Sciatic nerve (tissue), 2 donors: Measurements from ENCODE around the gene AFTPH. TPM values are rescaled to one million over a fixed set of nuclear protein-coding genes. Genes with fewer than 3 reads are reported as not detected.

Source experiments
- ATAC-seq: fragments of 200-7000 bp; cut with Tn5 transposase; one replicate; pipeline ENCODE4 v1.9.1; 2020; ENCODE audit warnings: mild to moderate bottlenecking, moderate library complexity
- DNase-seq: peaks from one replicate; pipeline ENCODE4 v3.0.0-alpha.2; 2020; ENCODE audit warnings: low spot score
- intact Hi-C: fragments of 100-400 bp; cut with DNase I; formaldehyde crosslinking; loops from one replicate; pipeline ENCODE4 v1.14.2; 2022
- total RNA-seq: library from RNA; stranded (reverse); fragmentation: NEBNext Ultra II Directional; extraction: Animal tissue kit (Norgen Biotek cat#: 25700); gene quantifications from one replicate; pipeline ENCODE4 v1.2.1, GENCODE V29; 2021
- donor health status: DM: no; HTN: no; CAD: no.
- donor health status: DM: no; HTN: no; CAD: no.

Gene AFTPH
- total RNA-seq = 31.6 TPM

- peak; percentile 98 for DNase-seq
- intact Hi-C loops = no loop called here
Measured at GRCh38 chr2:64523666-64524603, at the start of gene AFTPH. TSS of gene AFTPH (plus strand) at chr2:64524328. CDS start at chr2:64551475, 27,147 bp downstream.

GRCh38 chr2:64474636-64475035 lies 49.5 kb upstream of the AFTPH start:
- no peak for ATAC-seq
- intact Hi-C loops = no loop called here

More at GRCh38 chr2:64523666-64524603, at the start of gene AFTPH:
- peak; percentile 100 for ATAC-seq

GRCh38 chr2:64477037-64477436 lies 47.1 kb upstream of the AFTPH start:
- ATAC-seq (no peak), DNase-seq (no peak)
- intact Hi-C loops = no loop called here

More at GRCh38 chr2:64474636-64475035, 49.5 kb upstream of the AFTPH start:
- no peak for DNase-seq

GRCh38 chr2:64477979-64478378 lies 46.1 kb upstream of the AFTPH start:
- intact Hi-C loops = no loop called here

GRCh38 chr2:64478502-64479230 lies 45.5 kb upstream of the AFTPH start:
- DNase-seq (no peak), ATAC-seq (no peak)
- intact Hi-C loops = no loop called here

More at GRCh38 chr2:64477979-64478378, 46.1 kb upstream of the AFTPH start:
- ATAC-seq (no peak), DNase-seq (no peak)

GRCh38 chr2:64479259-64480117 lies 44.6 kb upstream of the AFTPH start:
- DNase-seq (no peak), ATAC-seq (no peak)
- intact Hi-C loops = loop anchor here (10.0 kb wide), 1 partner anchor 435 kb away; no protein-coding TSS in a partner anchor

GRCh38 chr2:64481665-64482064 lies 42.5 kb upstream of the AFTPH start:
- intact Hi-C loops = loop anchor here (10.0 kb wide), 1 partner anchor 437 kb away; no protein-coding TSS in a partner anchor
- ATAC-seq (no peak), DNase-seq (no peak)

GRCh38 chr2:64482243-64482642 lies 41.9 kb upstream of the AFTPH start:
- intact Hi-C loops = loop anchor here (10.0 kb wide), 1 partner anchor 437 kb away; no protein-coding TSS in a partner anchor
- ATAC-seq (no peak), DNase-seq (no peak)

- DNase-seq (no peak), ATAC-seq (no peak)
- intact Hi-C loops = loop anchor here (10.0 kb wide), 1 partner anchor 438 kb away; no protein-coding TSS in a partner anchor
Measured at GRCh38 chr2:64482765-64483504, 41.2 kb upstream of the AFTPH start.

- intact Hi-C loops = loop anchor here (5.0 to 10.0 kb wide), 2 partner anchors 153 to 441 kb away; no protein-coding TSS in a partner anchor
- DNase-seq (no peak), ATAC-seq (no peak)
Measured at GRCh38 chr2:64485331-64485730, 38.8 kb upstream of the AFTPH start.

GRCh38 chr2:64485961-64486360 lies 38.2 kb upstream of the AFTPH start:
- no peak for DNase-seq
- intact Hi-C loops = loop anchor here (5.0 to 10.0 kb wide), 2 partner anchors 154 to 441 kb away; no protein-coding TSS in a partner anchor
- ATAC-seq = peak; percentile 49

- ATAC-seq (peak; percentile 37), DNase-seq (no peak)
- intact Hi-C loops = loop anchor here (5.0 to 10.0 kb wide), 2 partner anchors 155 to 443 kb away; no protein-coding TSS in a partner anchor
Measured at GRCh38 chr2:64487256-64488049, 36.7 kb upstream of the AFTPH start.

- ATAC-seq (peak; percentile 76), DNase-seq (peak; percentile 90)
- intact Hi-C loops = loop anchor here (5.0 to 10.0 kb wide), 2 partner anchors 156 to 444 kb away; no protein-coding TSS in a partner anchor
Measured at GRCh38 chr2:64488050-64488974, 35.8 kb upstream of the AFTPH start.

GRCh38 chr2:64489081-64489751 lies 34.9 kb upstream of the AFTPH start:
- DNase-seq (no peak), ATAC-seq (no peak)
- intact Hi-C loops = loop anchor here (5.0 to 10.0 kb wide), 2 partner anchors 157 to 444 kb away; no protein-coding TSS in a partner anchor

GRCh38 chr2:64491426-64491825 lies 32.7 kb upstream of the AFTPH start:
- intact Hi-C loops = loop anchor here (10.0 kb wide), 1 partner anchor 817 kb away; no protein-coding TSS in a partner anchor
- ATAC-seq (no peak), DNase-seq (no peak)
